ENCODE results near the gene ARHGEF5.

- no peak for TF ChIP-seq POLR2A (IDR thresholded peaks at IDR 0.05)
- no peak for TF ChIP-seq CTCF (IDR thresholded peaks at IDR 0.05)
- no peak for TF ChIP-seq POLR2AphosphoS5 (IDR thresholded peaks at IDR 0.05)
Observed at GRCh38 chr7:144416341-144416740, 61.1 kb downstream of the ARHGEF5 start.

Data from prostate gland (tissue), 2 donors.